ENCODE measurements around the gene TPST2.

The TPST2 gene

GRCh38 chr22:26516503-26516902, 73.4 kb downstream of the TPST2 start:
- Histone ChIP-seq H3K36me3 (no peaks in the 10 kb centered on the region), H3K27ac (no peak overlapping the region), H3K4me1 (peaks cover 0 to 16% (median 7%) of the 10 kb centered on the region in 4 donors), H3K9me3 (no peaks in the 10 kb centered on the region), H3K4me3 (no peak overlapping the region), H3K27me3 (no peaks in the 10 kb centered on the region)
- TF ChIP-seq, protein P1, sequence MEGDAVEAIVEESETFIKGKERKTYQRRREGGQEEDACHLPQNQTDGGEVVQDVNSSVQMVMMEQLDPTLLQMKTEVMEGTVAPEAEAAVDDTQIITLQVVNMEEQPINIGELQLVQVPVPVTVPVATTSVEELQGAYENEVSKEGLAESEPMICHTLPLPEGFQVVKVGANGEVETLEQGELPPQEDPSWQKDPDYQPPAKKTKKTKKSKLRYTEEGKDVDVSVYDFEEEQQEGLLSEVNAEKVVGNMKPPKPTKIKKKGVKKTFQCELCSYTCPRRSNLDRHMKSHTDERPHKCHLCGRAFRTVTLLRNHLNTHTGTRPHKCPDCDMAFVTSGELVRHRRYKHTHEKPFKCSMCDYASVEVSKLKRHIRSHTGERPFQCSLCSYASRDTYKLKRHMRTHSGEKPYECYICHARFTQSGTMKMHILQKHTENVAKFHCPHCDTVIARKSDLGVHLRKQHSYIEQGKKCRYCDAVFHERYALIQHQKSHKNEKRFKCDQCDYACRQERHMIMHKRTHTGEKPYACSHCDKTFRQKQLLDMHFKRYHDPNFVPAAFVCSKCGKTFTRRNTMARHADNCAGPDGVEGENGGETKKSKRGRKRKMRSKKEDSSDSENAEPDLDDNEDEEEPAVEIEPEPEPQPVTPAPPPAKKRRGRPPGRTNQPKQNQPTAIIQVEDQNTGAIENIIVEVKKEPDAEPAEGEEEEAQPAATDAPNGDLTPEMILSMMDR (IDR thresholded peaks at IDR 0.05), result no peak
- intact Hi-C loops (cut with DNase I; ENCODE audit: low total_unique reads), result no loop called here
- DNase-seq, result no peak

DNA sequence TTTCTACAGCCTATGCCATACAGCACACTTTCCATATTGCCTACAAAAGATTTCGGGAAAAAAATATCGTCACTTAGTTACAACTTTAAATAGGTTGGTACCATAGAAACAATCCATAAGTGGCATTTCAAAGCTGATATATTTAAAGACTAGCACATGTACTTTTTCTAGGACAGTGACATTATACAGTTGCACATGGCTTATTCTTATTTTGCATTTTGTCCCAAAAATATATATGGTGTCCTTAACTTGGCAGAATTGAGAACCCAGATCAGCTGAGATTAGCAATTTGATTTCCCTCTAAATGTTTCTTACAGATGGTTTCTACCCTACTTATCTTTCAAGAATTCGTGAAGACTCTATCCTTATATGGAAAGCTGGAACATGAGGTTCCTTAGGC, 74.0 kb downstream of the TPST2 start:
- Histone ChIP-seq H3K9me3 (no peaks in the 10 kb centered on the region), H3K27me3 (no peaks in the 10 kb centered on the region), H3K27ac (no peak overlapping the region), H3K4me1 (peaks cover 0 to 22% (median 12%) of the 10 kb centered on the region in 4 donors), H3K4me3 (no peak overlapping the region), H3K36me3 (no peaks in the 10 kb centered on the region)
- intact Hi-C loops (cut with DNase I; ENCODE audit: low total_unique reads), result no loop called here
- TF ChIP-seq, protein P1 (IDR thresholded peaks at IDR 0.05), result no peak
- no peak for DNase-seq

GRCh38 chr22:26514419-26515161, 75.3 kb downstream of the TPST2 start:
- H3K27me3 ChIP-seq, result no peaks in the 10 kb centered on the region
- no peak overlapping the region for H3K27ac ChIP-seq
- no peak for DNase-seq
- H3K4me1 ChIP-seq, result peaks cover 0 to 27% (median 16%) of the 10 kb centered on the region in 4 donors
- H3K4me3 ChIP-seq, result no peak overlapping the region
- H3K36me3 ChIP-seq, result peaks cover 0 to 7% (median 6%) of the 10 kb centered on the region in 3 donors
- no peaks in the 10 kb centered on the region for H3K9me3 ChIP-seq
- intact Hi-C loops (cut with DNase I; ENCODE audit: low total_unique reads), result no loop called here
- TF ChIP-seq, protein P1 (IDR thresholded peaks at IDR 0.05), result no peak

GRCh38 chr22:26513838-26514237, 76.1 kb downstream of the TPST2 start:
- Histone ChIP-seq H3K4me3 (no peak overlapping the region), H3K27ac (no peak overlapping the region), H3K9me3 (no peaks in the 10 kb centered on the region), H3K27me3 (no peaks in the 10 kb centered on the region), H3K36me3 (peaks cover 7 to 14% (median 13%) of the 10 kb centered on the region in 3 donors), H3K4me1 (peaks cover 0 to 27% (median 16%) of the 10 kb centered on the region in 4 donors)
- intact Hi-C loops (cut with DNase I; ENCODE audit: low total_unique reads), result no loop called here
- TF ChIP-seq, protein P1 (IDR thresholded peaks at IDR 0.05), result no peak
- DNase-seq, result no peak

GRCh38 chr22:26512149-26512793, 77.7 kb downstream of the TPST2 start, which contains the start of gene TFIP11:
Gene TFIP11, minus strand, starts transcription at chr22:26512473. Its CDS starts 2,201 bp downstream, at chr22:26510272.
- H3K9me3 ChIP-seq, result no peaks in the 10 kb centered on the region
- intact Hi-C loops (cut with DNase I; ENCODE audit: low total_unique reads), result no loop called here
- no peaks in the 10 kb centered on the region for H3K27me3 ChIP-seq
- H3K27ac ChIP-seq, result peak within 1 kb of the TSS; percentile 84 to 85
- peaks cover 18 to 29% (median 27%) of the 10 kb centered on the region in 3 donors for H3K36me3 ChIP-seq
- peak; percentile 94 for DNase-seq
- TF ChIP-seq, protein P1 (IDR thresholded peaks at IDR 0.05), result no peak
- peak within 1 kb of the TSS; percentile 77 to 81 for H3K4me3 ChIP-seq
- peaks cover 0 to 27% (median 16%) of the 10 kb centered on the region in 4 donors for H3K4me1 ChIP-seq

Measured in tibial artery (tissue), 4 donors.